SW 1271 (cell line): ENCODE results near the gene CNNM3.
"Not testable (repeated sequence)": the region's sequence is repeated elsewhere in the genome, so short reads cannot be mapped to it uniquely, and the experiment has no call there.

Source experiments
- DNase-seq, 2 experiments: peaks; one replicate each; lab custom pipeline; 2025; lab: John Stamatoyannopoulos, UW

CNNM3 gene

GRCh38 chr2:96839875-96840850 is 24.1 kb downstream of the CNNM3 start:
- DNase-seq = no peak

- DNase-seq = no peak
These were observed 25.8 kb downstream of the CNNM3 start for GRCh38 chr2:96841701-96842495.

GRCh38 chr2:96842600-96842999 is 26.5 kb downstream of the CNNM3 start:
- DNase-seq = no peak

- DNase-seq = no peak
These were observed 27.6 kb downstream of the CNNM3 start, which contains the start of gene ANKRD23 for GRCh38 chr2:96843538-96844268. TSS of gene ANKRD23 (minus strand) at chr2:96844021. CDS start at chr2:96843992, 29 bp downstream.

- DNase-seq = no peak
These were observed 28.3 kb downstream of the CNNM3 start for GRCh38 chr2:96844405-96844808.

GRCh38 chr2:96846825-96847224 is 30.8 kb downstream of the CNNM3 start:
- DNase-seq = no peak

GRCh38 chr2:96847586-96847985 is 31.5 kb downstream of the CNNM3 start:
- DNase-seq = no peak

- no peak for DNase-seq
These were observed 32.2 kb downstream of the CNNM3 start for GRCh38 chr2:96848264-96848663.

- no peak for DNase-seq
These were observed 36.6 kb downstream of the CNNM3 start for GRCh38 chr2:96852667-96853066.

- no peak for DNase-seq
These were observed 37.3 kb downstream of the CNNM3 start for GRCh38 chr2:96853321-96853720.

- DNase-seq = peak in 1 of 2 experiments; percentile 13
These were observed 41.0 kb downstream of the CNNM3 start for GRCh38 chr2:96856776-96857666.

GRCh38 chr2:96857667-96858372 is 41.8 kb downstream of the CNNM3 start, which contains the start of gene ANKRD39:
TSS of gene ANKRD39 (minus strand) at chr2:96858016. CDS start at chr2:96857987, 29 bp downstream.
- DNase-seq = peak; percentile 92 to 97

- no peak for DNase-seq
These were observed 43.1 kb downstream of the CNNM3 start for GRCh38 chr2:96859099-96859649.

- no peak for DNase-seq
These were observed 43.6 kb downstream of the CNNM3 start for GRCh38 chr2:96859681-96860064.

GRCh38 chr2:96860065-96861029 is 44.3 kb downstream of the CNNM3 start:
- DNase-seq = no peak

- DNase-seq = no peak
These were observed 45.0 kb downstream of the CNNM3 start for GRCh38 chr2:96861074-96861473.

- not testable (repeated sequence) for DNase-seq
These were observed 47.0 kb downstream of the CNNM3 start for GRCh38 chr2:96863056-96863455.

GRCh38 chr2:96863575-96864342 is 47.7 kb downstream of the CNNM3 start:
- no peak for DNase-seq
